Endometrium (tissue), 2 donors: ENCODE data around the gene STYXL1.

ENCODE experiments used
- FAIRE-seq: peaks from 2 replicates; lab custom pipeline; 2012; peaks lifted over from hg19 to GRCh38; lab: Jason Lieb, UNC
- donor health status: control.
- donor health status: control.

The STYXL1 gene

DNA sequence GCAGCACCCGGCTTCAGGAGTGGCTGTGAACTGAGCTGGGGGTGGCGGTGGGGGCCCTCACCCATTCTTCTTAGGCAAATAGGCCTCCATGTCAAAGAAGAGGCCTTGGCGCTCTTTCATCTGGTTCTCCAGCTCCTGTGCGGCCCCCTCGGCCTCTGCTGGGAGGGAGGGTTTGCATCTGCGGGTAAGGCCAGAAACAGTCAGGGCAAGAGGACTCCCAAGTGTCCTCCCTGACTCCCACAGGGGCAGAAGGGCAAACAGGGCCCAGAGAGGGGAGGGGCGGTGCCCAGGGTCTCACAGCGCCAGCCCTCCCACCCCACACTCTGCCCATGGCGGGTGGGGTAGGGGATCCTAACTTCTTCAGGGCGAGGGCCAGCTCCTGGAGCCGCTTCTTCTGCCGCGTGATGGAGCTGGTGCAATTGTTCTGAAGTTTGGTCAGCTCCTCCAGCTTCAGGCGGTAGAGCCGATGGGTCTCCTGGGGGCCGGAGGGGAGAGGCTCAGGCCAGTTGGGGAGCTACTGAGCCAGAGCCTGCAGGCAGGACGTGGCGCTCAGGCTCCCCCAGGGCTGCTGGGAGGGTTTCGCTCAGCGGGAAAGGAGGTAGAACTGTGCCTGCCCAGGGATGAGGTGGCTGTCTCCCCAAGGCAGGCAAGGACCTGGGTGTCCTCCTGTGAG, 55.6 kb downstream of the STYXL1 start:
- no peak for FAIRE-seq

DNA sequence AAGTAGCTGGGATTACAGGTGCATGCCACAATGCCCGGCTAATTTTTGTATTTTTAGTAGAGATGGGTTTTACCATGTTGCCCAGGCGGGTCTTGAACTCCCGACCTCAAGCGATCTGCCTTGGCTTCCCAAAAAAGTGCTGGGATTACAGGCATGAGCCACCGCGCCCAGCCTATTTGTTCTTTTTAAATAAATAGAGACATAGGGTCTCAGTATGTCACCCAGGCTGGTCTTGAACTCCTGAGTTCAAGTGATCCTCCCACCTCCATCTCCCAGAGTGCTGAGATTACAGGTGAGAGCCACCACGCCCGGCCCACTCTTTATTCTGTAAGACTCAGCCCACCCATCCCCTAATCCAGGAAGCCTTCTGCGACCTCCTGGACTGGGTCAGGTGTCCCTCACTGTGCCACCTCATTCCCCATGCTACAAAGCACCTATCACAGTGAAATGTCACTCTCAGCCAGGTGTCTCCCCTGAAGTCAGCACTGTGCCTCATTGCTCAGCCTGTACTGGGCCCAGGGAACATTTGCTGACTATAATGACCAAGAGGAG, 56.2 kb downstream of the STYXL1 start:
- FAIRE-seq = no peak

DNA sequence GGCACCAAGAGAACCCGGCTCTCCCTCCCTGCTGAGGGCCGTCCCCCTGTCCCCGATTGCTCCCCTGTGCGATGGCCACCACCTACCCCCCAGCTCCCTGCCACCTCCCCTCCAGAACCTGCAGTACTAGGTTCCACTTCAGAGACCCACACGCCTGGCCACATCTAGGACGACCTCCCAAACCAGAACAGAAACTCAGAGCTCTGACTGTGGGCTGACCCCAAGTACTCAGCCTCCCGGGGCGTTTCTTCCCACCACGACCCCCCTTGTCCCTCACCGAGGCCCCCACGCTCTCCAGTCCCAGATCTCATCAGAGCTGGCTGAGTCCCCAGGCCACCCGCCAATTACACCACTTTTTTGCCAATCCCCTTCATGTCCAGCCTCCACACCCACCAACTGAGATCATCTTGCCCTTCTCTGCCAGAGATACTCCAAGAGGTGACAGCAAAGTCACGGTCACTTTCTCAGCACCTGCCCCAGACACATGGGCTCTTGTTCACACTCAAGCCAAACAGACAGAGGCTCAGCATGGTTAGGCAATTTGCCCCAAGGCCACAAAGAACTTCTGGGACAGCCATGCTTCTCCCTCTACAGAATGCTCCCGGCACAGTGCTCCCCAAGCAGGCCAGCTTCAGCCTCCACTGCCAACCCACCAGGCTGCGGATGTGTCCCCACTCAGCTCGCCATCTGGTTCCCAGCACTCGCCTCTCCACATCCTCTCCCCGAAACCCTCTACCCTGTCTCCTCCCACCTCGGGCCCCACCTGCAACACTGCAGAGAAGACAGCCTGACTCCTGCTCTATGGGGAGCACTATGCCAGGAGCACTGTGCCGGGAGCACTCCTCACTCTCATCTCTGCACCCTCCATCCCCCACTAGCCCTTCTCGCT, 58.1 kb downstream of the STYXL1 start:
- no peak for FAIRE-seq

DNA sequence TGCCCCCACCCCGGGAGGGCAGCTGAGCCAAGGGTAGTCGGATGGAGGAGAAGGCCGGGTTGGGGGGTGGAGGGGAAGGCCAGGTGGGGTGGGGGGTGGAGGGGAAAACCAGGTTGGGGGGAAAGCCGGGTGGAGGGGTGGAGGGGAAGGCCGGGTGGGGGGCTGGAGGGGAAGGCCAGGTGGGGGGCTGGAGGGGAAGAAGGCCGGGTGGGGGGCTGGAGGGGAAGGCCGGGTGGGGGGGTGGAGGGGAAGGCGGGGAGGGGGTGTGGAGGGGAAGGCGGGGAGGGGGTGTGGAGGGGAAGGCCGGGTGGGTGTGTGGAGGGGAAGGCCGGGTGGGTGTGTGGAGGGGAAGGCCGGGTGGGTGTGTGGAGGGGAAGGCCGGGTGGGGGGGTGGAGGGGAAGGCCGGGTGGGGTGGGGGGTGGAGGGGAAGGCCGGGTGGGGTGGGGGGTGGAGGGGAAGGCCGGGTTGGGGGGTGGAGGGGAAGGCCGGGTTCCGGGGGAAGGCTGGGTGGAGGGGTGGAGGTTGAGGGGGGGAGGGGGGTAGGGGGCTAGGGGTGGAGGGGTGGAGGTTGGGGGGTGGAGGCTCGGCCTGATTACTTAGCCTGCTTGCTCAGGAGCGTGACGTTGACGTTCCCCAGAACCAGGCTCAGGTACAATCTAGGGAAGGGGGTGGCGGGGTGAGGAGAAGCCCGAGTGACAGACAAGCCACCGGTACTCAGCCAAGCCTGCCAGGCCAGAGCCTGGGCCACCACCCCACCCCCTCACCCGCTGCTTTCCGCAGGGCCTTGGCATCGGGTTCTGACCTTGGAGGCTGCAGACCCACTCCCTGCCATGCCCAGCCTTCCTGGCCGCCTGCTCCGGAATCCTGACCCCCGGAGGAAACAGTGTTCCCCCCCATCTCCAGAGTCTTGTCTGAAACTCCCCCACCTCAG, 59.0 kb downstream of the STYXL1 start:
- no peak for FAIRE-seq

DNA sequence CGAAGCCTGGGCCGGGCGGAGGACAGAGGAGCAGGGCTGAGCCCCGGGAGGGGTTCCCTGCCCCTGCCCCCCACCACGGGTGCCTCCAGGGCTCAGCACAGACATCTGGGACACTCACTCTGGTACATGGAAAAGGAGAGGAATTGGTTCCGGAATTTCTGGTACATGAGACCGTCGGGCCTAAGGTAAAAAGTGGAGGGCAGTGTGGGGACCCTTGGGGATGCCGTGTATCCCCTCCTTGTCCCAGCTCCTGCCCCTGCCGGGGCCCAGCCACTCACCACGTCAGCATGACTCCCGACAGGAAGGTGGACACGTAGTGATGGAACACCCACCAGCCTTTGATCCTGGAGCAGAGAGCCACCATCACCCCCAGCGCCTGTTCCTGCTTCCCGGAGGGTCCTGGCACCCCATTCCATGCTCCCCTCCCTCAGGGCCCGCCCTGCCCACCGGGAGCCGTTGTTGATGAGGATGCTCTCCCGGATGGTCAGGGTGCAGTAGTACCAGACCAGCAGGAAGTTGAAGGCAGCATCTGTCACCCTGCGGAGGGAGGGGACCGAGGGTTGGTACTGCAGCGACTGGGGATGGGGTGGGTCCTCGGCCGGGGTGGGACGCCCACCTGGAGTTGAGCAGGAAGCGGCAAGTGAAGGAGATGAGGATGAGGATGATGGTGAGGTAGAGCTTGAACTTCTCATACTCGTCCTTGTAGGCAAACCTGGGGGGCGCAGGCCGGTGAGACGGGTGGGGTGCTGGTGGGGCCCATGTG, 59.8 kb downstream of the STYXL1 start:
- FAIRE-seq = no peak

DNA sequence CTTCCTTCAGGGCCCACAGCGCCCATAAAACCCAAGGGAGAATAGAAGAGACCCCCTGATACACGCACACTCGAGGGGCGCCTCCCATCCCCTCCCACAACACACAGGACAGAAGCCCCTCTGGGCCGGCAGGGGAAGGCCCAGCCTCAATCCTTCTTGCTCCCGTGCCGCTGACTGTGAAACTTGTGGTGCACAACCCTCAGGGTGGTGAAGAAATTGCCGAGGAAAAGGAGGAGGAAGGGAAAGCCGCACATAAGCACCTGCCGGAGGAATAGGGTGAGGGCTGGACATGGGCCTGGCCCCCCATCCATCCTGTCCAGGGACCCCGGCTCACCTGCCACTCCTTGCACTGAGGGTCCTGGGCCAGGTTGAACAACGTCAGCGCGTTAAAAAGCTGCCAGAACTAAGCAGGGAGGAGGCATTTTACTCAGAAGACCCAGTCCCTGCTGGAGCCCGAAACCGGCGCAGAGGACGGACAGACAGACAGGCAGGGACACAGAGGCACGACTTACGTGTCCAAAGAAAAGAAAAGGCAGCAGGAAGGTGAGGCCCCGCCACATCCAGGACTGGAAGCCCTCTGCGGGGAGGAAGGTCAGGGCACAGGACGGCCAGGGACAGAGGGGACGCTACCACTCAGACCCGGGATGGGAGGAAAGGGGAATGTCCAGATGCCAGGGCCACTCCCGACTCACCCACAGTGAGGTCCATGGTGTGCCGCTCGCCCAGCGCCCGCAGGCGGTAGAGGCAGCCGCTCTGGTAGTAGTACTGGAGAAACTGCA, 60.6 kb downstream of the STYXL1 start:
- no peak for FAIRE-seq

DNA sequence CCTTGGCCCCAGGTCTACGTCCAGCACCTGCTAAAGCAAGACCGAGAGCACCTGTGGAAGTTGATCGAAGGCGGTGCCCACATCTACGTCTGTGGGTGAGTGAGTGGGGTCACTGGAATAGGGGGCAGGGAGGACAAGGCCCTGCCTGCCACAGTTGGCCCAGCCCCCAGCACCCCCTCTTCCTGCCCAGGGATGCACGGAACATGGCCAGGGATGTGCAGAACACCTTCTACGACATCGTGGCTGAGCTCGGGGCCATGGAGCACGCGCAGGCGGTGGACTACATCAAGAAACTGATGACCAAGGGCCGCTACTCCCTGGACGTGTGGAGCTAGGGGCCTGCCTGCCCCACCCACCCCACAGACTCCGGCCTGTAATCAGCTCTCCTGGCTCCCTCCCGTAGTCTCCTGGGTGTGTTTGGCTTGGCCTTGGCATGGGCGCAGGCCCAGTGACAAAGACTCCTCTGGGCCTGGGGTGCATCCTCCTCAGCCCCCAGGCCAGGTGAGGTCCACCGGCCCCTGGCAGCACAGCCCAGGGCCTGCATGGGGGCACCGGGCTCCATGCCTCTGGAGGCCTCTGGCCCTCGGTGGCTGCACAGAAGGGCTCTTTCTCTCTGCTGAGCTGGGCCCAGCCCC, 61.5 kb downstream of the STYXL1 start:
- FAIRE-seq = no peak

DNA sequence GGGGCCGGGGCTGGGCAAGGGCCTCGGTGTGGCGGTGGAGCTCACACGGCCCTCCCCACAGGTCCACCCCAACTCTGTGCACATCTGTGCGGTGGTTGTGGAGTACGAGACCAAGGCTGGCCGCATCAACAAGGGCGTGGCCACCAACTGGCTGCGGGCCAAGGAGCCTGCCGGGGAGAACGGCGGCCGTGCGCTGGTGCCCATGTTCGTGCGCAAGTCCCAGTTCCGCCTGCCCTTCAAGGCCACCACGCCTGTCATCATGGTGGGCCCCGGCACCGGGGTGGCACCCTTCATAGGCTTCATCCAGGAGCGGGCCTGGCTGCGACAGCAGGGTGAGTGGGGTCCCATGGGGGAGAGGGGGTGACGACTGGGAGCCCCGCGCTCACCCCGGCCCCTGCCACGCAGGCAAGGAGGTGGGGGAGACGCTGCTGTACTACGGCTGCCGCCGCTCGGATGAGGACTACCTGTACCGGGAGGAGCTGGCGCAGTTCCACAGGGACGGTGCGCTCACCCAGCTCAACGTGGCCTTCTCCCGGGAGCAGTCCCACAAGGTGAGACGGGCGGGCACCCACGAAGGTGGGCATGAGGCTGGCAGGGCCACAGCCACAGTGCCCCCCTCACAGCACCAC, 62.2 kb downstream of the STYXL1 start:
- no peak for FAIRE-seq

DNA sequence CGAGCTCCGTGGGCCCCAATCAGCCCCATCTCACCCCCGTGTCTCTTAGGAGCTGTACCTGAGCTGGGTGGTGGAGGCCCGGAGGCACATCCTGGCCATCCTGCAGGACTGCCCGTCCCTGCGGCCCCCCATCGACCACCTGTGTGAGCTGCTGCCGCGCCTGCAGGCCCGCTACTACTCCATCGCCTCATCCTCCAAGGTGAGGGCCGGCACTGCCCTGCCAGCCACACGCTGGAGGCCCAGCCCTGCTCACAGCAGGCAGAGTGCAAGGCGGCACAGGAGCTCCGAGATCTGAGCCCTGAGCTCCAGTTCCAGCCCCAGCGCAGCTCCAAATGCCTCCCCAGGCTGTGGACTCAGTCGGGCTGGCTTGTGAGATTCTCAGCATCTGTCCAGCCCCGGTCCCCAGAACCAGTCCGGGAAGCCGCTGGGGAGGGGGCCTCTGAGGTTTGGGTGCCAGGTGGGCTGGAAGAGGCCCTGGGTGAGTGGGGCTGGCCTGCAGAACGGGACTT, 62.7 kb downstream of the STYXL1 start:
- no peak for FAIRE-seq

DNA sequence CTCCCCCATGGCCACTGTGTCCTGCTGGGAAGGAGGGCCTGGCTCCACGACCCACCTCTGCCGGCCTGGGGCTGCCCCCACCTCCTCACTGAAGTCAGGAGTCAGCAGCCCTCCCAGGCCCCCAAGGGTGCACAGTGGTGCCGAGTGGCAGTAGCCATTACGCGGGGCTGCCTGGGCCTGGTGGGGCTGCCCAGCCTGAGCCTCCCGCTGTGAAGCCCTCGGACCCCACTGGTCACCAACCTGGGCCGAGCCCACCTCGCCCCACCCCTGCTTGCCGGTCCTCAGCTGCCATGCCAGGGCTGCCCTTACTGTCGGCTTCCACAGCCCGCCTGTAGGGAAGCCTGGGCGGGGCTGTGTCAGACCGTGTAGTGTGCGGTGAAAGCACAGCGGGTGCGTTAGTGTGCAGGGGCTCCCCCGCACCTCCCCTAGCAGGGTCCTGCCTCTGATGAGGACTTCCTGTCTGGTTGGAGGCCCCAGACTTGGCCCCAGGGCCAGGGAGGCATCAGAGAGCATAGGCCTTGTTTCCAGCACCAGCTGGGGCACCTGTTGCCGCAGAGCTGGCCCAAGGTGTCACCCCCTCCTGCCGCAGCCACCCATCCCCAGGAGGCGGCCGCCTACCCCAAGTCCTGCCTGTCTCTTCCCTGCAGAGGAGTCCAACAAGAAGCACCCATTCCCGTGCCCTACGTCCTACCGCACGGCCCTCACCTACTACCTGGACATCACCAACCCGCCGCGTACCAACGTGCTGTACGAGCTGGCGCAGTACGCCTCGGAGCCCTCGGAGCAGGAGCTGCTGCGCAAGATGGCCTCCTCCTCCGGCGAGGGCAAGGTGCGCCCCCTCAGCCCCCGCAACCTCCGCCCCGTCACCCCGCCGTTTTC, 63.4 kb downstream of the STYXL1 start:
- FAIRE-seq = no peak

DNA sequence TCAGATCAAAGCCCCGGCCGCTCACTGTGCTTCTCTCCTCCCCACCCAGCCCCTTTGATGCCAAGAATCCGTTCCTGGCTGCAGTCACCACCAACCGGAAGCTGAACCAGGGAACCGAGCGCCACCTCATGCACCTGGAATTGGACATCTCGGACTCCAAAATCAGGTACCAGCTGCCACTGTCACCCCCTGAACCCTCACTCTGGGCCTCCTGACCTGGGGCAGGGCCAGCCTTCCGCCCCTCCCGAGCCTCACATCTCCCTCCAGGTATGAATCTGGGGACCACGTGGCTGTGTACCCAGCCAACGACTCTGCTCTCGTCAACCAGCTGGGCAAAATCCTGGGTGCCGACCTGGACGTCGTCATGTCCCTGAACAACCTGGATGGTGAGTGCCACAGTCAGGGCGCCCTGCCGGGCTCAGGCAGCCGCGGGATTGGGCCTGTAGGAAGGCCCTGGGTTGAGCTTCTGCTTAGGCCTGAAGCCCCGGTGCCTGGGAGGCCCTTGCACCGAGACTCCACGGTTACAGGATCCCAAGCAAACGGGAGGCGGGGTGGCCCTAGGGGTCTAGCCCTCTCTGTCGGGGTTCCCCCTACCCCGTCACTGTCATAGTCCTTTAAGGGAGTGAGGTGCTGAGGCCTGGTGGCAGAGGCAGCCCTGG, 64.2 kb downstream of the STYXL1 start:
- FAIRE-seq = no peak

DNA sequence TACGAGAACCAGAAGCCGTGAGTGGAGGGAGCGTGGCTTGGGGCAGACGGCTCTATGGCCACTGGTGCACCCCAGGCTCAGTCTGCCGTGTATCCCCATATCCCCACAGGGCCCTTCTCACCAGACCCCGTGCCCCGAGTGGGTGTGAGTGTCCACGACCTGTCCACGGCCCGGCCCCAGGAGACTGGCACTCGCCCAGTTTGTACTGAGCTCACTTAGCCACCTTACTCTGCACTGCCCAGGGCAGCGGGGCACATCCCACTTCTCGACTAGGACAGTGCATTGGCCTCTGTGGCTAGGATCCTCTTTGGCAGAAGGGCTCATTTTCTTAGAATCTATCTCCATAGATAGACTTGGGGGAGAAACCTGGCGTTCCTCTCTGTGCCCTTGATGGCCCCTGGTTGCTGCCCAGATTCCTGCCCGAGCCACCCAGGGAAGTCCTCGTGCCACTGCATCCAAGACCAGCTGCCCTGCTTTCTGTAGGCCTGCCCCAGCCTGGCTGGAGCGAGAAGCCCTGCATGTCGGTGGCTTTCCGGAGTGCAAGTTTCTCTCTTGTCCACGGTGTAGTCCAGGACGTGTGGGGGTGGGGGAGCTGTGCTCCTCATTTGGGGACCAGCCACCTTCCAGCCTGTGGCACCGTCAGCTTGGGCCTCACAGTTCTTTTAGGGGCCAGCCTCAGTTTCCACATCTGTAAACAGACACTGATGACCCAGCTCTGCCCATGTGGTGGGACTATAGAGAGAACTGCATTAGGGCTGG, 65.3 kb downstream of the STYXL1 start:
- FAIRE-seq = no peak

DNA sequence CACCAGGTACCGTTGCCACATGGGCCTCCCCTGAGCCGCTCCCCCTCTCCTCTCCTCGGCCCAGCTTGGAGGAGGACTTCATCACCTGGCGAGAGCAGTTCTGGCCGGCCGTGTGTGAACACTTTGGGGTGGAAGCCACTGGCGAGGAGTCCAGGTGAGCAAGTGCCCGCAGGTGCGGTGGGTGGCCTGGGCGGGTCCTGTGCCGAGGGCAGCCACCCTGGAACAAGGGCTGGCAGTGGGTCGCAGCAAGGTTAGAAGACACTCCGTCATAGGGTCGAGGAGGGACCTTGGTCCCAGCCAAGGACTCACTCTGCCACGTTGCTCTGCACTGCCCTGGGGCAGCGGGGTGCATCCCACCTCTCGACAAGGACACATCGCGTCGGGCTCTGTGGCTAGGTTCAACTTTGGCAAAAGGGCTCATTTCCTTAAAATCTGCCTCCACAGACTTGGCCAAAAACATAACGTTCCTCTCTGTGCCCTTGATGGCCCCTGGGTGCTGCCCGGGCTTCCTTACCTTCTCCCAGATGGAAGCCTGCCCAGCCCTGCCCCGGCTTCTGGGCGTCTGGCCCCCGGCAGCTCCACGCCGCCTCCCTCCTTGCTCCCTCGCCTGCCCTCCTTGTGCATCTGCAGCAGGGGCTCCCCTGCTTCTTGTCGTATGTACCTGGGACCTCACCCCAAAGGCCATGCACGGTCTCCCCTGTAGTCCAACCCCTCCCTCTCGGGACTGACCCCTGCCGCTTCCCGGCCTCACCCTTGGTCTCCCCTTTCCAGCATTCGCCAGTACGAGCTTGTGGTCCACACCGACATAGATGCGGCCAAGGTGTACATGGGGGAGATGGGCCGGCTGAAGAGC, 66.1 kb downstream of the STYXL1 start:
- no peak for FAIRE-seq

DNA sequence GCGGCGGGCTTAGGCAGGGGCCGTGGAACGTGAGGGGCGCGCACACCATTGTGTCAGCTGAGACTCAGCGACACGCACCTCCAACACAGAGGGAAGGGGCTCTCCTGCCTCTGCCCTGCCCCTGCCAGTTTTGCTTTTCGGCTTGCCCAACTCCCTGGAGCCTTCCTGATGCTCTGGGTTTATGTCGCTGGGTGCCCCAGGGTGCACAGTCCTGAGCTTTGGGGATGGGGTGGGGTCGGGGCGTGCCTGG, 66.7 kb downstream of the STYXL1 start:
- no peak for FAIRE-seq

DNA sequence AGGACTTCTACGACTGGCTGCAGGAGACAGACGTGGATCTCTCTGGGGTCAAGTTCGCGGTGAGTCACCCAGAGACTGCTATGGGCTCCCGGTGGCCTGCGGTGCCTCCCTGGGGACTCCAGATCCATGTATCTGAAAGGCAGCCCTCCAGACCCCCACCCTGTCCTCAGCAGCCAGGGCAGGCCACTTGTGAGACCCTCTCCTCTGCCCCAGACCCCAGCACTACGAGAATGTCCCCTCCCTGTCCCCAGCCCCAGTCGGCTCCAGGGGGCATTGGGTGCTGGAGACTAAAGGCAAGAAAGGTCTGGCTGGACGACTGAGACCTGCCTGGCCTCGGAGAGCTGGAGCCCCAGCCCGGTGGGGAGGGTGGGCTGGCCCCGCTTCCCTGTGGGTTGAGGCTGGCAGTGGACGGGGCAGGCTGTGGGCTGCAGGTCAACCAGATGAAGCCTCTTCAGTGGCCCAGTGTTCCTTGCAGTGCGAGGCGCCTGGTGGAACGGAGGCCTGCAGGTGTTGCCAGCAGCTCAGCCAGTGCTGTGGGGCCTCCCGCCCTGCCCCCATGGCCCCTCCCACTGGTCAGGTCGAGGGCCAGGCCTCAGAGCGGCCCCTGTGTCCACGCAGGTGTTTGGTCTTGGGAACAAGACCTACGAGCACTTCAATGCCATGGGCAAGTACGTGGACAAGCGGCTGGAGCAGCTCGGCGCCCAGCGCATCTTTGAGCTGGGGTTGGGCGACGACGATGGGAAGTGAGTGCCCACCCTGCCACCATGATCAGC, 67.2 kb downstream of the STYXL1 start:
- FAIRE-seq = no peak
